Activated T-cell treated with anti-CD3 and anti-CD28 coated beads for 4 hours (primary cell): ENCODE results near the gene ARHGEF7.

ENCODE experiments used
- DNase-seq: peaks from one replicate; pipeline ENCODE4 v3.0.0-alpha.2; 2020

ARHGEF7 gene

GRCh38 chr13:111315347-111315995 lies 200.4 kb downstream of the ARHGEF7 start:
- no peak for DNase-seq

- no peak for DNase-seq
Observed at GRCh38 chr13:111316161-111316730, 201.1 kb downstream of the ARHGEF7 start.

DNA sequence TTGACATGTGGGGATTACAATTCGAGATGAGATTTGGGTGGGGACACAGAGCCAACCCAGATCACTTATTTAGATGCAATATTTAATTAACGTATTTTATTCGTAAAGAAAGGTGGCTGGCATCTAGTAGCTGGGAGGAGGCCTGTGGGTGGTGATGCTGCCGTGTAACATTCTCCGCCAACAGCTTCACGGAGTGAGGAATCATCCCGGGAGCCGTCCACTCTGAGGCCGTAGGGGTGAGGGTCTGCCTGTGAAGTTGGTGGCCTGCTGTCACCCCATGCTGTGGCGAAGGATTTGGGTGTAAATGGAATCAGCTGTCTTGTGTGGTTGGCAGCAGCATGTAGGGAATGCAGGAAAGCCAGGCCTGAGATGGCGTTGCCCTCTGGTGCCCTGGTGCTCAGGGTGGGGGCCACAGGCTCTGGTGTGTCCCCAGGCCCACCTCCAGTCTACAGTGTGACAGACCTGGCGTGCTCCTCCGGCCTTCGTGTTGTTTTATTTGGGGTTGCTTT lies 202.0 kb downstream of the ARHGEF7 start:
- DNase-seq = no peak

- no peak for DNase-seq
Observed at GRCh38 chr13:111317571-111318345, 202.6 kb downstream of the ARHGEF7 start.

GRCh38 chr13:111318386-111318785 lies 203.3 kb downstream of the ARHGEF7 start:
- DNase-seq = no peak

- no peak for DNase-seq
Observed at GRCh38 chr13:111319521-111319920, 204.4 kb downstream of the ARHGEF7 start.

- no peak for DNase-seq
Observed at GRCh38 chr13:111319998-111320911, 205.1 kb downstream of the ARHGEF7 start, which contains the start of gene TEX29. Gene TEX29 (plus strand): TSS chr13:111320642. CDS start chr13:111320891, 249 bp downstream.

DNA sequence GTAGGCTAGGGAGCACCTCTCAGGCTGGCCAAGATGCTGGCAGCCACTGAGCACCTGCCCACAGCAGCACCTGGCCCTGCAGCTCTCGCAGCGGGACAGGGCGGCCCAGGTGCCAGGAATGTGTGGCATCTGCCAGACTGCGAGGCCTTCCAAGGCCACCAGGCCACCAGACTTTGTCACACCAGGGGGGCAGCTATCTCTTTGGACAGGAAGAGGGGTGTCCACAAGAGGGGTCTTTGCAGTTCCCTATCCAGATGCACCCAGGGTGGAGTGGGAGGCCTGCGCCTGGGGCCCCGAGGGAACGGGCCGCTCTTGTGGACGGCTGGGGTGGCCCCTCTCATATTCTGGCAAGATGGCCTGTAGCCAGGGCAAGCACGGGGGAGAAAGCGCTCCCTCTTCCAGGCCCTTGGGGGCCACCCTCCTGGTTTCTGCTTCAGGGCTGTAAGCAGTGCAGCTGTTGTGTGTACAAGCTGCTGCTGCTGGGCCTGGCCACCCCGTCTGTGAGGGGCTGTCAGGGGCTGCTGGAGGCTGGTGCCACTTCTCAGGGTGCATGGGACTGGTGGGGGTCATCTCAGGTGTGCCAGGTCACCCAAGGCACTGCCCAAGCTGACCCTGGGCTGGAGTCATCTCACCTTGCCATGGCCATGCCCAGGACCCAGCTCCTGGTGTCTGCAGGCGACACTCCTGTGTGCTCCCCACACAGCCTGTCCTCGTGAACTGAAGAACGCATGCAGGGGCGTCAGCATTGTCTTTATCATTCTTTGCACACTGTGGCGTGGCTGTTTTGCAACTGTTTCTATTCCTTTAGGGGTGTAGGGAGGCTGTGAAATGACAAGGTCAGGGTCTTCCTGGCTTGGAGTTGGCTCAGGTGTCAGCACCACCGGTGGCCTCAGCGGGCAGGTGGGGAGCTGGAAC lies 207.1 kb downstream of the ARHGEF7 start:
- no peak for DNase-seq

DNA sequence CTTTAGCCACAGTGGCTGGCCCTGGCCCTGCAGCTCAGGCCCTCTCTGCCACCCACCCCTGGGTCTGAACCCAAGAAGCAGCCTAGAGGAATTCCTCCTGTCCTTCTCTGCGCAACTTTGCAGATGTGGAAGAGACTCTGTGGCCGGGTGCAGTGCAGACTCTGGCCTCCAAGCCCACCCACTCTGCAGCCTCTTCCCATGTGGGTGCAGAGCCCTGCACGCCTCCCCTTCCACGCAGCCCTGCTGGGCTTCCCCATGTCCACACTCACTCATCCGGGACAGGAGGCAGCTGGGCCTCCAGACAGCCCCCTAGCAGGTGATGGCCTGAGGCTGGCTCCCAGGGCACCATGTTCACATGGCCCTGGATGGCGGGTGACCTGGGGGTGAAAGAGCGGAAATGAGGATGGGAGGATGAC lies 207.8 kb downstream of the ARHGEF7 start:
- DNase-seq = no peak

DNA sequence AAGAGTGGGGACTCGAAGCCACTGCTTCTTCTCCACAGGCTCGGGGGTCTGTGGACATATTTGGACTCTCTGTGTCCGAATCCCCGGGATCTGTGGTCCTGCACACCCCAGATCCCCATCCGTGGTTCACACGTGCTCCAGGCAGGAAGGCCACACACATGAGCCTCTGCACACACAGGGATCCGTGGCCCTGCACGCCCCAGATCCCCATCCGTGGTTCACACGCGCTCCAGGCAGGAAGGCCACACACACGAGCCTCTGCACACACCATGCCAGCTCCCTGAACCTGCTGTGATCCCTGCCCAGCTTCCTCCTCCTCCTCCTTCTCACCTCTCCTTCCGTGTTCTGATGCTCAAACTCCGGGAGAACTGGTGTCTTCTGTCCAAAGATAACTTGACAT lies 208.4 kb downstream of the ARHGEF7 start:
- DNase-seq = no peak

- DNase-seq = no peak
Observed at GRCh38 chr13:111323950-111324651, 209.0 kb downstream of the ARHGEF7 start.

GRCh38 chr13:111324736-111325135 lies 209.6 kb downstream of the ARHGEF7 start:
- DNase-seq = no peak

DNA sequence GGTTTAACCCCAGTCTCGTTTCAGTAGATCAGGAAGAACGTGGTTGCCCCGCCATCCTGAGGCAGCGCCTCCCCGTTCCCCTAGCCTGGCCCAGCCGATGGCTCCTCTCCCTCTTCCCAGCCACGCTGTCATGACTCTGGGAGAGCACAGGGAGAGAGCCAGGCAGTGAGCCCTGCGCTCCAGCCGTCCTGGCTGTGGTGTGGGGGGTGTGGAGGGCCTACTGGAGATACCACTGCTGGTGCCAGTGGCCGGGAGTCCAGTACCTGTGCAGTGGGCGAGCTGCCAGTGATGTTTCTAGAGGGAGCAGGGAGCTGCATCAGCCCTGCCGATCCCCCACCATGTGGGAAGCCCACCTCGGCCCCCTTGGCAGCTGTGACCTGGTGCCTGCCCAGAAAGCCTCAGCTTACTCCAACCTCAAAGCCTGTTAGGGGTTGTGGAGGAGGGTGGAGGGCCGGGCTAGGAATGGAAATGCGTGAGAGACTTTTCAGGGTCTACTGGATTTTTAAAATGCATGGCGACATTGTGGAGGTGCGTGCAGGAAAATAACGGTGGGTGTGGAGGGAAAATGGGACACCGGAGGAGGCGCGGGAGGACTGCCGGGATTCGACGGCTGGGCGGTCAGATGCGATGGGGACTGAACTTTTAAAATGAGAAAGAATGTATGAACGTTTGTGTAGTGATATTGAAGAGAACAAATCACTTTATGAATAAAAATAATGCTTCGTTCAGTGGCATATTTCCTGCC lies 210.2 kb downstream of the ARHGEF7 start:
- no peak for DNase-seq

GRCh38 chr13:111325941-111326620 lies 211.0 kb downstream of the ARHGEF7 start:
- DNase-seq = no peak

- DNase-seq = no peak
Observed at GRCh38 chr13:111326621-111326965, 211.5 kb downstream of the ARHGEF7 start.

DNA sequence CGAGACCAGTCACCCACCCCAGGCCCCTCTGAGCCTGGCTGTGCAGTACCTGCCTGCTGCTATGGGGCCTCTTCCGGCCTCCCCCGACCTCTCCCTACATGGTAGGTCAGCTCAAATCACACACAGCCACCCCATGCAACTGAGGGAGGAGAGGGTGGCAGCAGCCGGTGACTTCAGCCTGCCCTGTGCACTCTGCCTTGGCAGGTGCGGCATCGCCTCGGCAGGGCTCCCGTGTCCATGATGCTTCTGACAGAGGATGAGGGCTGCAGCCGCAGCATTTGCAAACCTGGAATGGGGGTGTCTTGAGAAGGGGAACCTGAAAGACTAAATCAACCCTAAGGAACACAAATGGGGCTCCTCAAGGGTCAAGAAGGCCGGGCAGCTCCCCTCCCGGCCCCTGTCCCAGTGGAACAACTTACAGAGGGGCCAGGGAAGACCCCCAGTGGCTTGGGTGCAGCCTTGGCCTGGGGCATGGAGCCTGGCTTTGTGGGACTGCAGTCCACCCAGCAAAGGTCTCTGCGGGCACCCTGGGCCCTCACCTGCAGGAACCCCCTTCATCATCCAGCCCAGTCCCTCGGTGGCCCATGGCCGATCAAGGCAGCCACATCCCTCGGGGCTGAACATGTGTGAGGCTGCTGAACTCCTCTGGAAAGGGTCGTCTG lies 212.0 kb downstream of the ARHGEF7 start:
- DNase-seq = no peak

DNA sequence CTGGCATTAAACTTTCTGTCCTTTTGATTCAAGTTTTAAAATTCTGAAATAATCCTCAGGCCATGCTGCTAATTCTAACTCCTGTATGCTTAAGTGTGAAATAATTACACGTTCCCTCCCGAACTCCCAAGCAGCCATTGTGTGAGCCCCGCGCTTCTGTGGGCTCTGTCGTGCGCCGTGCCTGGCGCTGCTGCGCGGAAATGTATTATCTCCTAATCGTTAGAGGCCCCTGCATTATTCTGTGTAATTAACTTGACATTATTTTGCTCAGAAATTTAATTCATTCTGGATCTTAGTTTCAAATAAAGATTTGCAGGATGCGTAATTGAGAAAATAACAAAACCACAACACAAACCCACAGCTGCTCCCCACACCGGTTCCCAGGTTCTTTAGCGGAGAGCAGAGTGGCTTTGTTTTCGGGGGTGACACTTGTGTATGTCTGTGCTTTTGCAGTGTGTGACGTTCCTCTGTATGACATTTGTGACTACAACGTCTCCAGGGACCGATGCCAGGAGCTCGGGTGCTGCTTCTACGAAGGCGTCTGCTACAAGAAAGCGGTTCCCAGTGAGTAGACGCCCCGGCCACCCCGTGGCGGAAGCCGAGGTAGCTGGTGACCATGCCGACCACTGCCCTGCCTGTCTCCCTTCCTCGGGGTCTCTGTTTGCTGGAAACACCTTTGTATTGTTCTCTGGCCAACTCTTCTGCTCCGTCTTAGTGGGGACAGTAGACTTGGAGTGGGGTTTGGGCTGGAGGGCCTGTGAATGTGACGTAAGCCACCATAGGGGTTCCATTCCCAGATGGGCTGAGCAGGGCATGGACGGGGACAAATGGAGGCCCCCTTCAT lies 212.8 kb downstream of the ARHGEF7 start:
- DNase-seq = no peak
